HG03066 (cell line): ENCODE data around the gene PTMA.
A peak's percentile ranks its signal among the peaks of the same experiment; 100 is the strongest.
"Not testable (repeated sequence)": the region's sequence is repeated elsewhere in the genome, so short reads cannot be mapped to it uniquely, and the experiment has no call there.

Experiments used
- ATAC-seq: cut with Tn5 transposase; IDR thresholded peaks from one replicate; pipeline ENCODE4 v1.9.1; 2021; ENCODE audit warnings: low read depth; ENCODE audit not compliant: unreplicated experiment

The PTMA gene

DNA sequence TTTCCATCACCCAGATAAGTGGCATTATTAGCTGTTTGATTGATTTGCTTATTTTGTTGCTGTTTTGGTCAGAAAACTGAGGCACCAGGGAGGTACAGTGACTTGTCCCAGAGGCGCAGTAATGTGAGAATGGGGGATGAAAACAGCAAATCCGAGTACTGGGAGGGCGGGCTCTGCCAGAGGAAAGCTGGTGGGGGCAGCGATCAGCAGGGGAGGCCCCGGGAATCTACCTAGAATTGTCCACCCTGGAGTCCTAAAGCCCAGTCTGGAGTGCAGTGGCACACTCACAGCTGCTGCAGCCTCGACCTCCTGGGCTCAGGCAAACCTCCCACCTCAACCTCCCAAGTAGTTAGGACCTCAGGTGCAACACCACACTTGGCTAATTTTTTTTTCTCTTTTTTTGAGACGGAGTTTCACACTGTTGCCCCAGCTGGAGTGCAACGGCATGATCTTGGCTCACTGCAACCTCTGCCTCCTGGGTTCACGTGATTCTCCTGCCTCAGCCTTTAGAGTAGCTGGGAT is 17.0 kb upstream of the PTMA start:
- no peak for ATAC-seq

DNA sequence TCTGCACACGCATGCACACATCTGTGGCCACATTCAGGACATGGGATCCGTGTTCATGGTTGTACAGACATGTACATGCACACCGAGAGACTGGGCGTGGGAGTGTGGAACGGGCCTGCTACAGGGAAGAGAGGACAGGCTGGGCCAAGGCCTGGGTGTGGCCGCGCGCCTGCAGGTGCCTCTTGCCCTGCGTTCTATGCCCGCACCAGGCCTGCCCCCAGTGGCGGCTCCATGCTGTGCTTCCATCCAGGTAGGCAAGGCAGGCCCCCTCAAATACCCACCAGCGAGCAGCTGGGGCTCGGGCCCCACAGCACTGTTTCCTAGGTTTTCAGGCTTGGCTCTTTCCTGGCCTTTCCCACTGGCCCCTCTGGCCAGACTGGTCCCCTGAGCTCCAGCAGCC is 15.5 kb upstream of the PTMA start:
- no peak for ATAC-seq

DNA sequence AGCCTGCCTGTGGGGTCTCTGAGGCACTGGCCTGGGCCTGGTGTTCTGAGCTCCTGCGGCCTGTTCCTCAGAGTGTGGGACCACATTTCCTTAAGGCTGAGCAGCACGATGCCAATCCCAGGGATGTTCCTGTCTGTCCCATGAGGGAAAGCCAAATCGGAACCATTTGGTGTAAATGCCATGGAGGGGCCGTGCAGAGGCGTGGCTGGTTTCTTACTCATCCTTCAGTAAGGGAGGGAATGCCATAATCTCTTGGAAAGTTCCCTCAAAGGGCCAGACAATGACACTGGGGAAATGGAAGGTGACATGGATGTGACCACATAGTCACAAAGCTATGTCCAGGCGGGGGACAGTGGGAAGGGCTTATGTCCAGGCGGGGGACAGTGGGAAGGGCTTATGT is 14.4 kb upstream of the PTMA start:
- no peak for ATAC-seq

DNA sequence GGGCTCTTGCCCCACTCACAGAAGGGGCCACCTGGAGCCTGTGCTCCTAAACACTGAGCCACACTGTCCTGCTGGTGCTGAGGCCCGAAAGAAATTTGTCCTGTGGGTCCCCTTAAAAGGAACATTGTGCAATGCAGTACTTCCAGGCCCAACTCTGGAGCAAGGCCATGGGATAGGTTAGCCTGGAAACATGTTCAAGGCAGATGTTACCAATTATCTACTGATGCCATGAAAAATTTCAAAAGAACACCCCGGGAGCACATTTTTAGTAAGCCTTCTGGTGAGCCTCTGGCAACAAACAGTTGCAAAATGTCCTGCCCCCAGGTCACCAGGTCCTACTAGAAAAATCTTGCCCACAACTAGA is 12.3 kb upstream of the PTMA start:
- no peak for ATAC-seq

DNA sequence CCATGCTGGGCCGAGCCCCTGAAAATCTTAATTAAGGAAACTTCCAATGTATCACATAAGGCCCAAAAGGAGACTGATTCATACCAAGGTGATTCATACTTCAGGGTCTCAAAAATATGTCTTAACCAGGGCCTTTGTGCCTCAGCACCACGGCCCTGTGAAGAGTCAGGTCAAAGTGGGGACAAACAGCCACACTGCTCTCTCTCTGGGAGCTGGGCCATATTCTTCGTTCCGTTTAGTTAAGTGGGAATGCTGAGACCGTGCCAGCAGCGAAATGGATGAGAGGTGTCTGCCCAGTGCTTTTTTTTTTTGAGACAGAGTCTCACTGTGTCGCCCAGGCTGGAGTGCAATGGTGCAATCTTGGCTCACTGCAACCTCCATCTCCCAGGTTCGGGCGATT is 9.3 kb upstream of the PTMA start:
- ATAC-seq, result no peak

DNA sequence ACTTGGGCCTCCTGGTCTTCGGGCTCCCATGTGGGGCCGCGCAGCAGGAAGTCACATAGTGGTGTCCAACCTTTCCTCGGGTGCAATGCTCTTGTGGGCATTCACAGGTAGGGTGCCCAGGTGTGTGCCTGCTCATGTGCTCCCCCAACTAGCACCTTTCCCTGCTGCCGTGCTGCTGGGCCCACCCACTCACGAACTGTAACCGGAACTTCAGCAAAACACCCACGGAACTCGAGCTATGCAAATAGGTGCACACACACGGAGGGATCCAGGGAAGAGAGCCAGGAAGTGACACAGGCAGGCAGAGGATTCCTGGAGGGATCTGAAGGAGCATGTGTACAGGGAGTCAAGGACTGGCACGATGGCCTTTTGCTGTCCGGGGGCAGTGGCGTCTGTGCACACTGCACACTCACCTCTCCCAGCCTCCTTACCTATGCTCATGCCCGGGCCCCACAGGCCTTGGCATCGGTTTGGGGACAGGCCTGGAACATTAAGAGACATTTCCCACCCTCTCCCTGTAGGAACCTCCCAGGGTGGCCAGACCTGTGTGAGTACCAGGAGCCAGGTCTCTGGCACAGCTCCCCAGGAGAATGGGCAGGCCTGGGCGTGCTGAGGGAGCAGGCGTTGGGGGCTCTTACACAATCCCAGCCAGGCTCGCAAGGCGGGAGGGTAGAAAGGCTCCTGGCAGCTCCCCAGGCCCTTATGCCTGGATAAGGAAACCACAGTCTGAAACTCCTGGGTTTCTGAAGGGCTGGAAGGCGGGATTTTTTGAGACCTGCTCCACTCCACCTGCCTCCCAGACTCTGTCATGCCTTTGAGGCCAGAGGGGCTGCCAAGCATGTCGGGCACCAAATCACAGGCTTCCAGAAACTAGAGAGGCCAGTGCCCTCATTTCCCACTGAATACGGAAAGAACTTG is 6.6 kb upstream of the PTMA start:
- ATAC-seq, result no peak

DNA sequence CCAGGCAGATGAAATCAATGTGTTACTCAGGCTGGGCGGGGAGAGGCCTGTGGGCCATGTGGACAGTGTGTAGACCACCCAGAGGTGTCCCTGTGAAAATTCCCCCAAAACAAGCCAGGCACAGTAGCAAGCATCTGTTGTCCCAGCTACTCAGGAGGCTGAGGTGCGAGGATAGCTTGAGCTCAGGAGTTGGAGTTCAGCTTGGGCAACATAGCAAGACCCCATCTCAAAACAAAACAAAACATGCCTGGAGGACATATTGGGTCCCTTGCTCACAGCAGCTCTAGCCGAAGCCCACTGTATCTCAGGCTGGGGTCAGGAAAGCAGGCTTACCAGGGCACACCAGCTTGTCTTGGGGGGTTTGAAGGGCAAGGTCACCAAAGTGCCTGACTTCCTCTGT is 4.3 kb upstream of the PTMA start:
- no peak for ATAC-seq

DNA sequence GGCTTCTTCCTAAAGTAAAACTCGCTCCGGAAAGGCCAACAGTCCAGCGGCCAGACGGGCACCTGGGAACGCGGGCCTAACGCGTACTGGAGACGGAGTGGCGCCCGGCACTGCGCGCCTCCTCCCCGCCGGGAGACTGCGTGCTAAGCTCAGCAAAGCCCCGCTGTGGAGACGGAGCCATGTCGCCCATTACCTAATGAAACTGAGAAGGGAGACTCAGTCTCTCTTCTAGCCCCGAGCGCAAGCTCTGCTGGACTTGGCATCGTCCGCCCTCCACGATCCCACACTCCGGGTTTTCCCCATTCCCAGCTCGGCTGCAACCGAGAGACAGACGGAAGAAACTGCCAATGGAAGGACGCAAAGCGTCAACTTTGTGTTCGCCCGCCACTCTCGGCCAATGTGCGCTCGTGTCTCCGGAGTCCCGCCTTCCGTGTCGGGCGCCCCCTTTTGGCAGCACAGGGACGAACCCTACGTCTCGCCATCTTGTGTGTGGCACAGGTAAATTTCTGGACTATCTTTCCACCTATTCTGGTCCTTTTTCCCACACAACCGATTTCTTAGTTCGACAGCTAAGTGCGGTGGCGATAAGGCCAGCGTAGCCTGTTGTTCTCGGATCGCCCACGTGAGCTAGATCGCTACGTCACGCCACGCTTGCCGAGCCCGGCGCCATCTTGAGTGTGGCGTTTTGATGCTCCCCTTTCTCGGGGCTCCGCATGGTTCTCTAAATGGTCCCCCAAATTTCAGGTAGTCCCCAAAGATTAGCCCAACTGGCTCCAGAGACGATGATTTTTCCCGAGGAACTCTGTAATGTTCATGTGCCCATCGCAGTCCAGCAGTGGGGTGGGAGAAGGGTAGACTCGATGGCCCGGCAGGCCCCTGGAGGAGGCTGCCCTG is 1.3 kb upstream of the PTMA start:
- peak; percentile 32 for ATAC-seq

DNA sequence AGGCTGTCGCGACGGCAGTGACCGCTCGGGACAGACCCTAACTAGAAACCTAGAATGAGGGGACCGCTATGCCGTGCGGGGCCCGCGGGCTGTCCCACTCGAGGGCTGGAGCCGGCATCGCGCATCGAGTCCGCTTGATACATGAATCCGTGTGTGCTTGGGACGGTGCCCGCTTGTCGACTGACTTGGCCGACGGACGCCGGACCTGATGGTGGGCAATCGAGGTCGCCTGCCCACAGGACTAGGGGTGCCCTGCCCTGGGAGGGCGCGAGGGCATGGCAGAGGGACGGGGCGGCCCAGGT is 749 bp upstream of the PTMA start:
- ATAC-seq, result no peak

DNA sequence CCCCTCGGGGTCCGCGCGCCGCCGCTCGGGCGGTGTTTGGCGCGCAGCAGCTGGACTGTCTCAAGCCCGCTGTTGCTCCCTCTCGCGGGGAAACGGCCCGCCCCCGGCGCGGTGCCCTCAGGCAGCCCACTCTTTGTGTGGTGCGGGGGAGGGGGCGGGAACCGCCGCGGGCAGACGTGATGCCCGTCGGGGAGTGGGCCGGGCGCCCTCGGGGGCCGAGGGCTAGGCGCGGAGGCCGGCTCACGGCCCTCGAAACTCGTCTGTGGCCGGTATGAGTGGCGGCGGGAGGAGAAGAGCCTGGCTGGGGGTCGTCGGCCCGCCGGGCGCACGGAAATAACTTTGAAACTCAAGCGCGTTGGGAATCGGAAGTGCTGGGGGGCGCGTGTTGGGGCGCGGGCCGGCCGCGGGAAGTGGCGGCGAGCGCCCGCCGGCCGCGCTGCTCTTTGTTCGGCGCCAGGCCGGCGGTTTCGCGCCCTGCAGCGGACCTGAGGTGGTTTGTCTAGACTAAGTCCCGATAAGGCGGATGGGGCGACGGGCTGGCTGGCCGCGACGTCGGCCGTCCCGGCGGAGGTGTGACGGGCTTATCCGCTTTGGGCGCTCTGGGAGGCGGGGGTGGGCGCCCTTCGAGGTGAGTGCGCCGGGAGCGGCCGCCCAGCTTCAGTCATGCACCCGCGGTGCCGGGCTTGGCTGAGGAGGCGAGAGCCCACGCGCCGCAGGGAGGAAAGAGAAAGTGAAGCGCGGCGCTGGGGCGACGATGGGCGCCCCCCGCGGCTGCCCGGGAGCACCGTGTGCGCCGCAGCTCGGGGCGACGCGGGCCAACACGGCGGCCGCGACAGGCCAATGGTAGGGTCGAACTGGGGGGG is 679 bp downstream of the PTMA start:
- no peak for ATAC-seq

DNA sequence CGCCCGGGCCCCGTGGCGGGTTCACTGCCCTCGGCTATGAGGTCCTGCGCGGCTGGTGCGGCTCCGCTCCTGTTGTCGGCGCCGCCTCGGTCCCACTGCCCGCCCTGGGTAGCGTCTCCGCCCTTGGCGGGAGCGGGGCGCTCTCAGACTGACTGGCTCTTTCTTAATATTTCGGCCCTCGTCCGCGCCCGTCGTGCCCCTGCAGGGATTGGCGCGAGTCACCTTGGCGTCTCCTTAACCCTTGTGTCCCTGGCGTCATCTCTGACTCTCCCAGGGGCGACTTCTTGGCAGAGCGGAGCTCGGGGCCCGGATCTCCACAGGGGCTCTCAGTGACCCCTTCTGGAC is 1.3 kb downstream of the PTMA start:
- ATAC-seq, result no peak

DNA sequence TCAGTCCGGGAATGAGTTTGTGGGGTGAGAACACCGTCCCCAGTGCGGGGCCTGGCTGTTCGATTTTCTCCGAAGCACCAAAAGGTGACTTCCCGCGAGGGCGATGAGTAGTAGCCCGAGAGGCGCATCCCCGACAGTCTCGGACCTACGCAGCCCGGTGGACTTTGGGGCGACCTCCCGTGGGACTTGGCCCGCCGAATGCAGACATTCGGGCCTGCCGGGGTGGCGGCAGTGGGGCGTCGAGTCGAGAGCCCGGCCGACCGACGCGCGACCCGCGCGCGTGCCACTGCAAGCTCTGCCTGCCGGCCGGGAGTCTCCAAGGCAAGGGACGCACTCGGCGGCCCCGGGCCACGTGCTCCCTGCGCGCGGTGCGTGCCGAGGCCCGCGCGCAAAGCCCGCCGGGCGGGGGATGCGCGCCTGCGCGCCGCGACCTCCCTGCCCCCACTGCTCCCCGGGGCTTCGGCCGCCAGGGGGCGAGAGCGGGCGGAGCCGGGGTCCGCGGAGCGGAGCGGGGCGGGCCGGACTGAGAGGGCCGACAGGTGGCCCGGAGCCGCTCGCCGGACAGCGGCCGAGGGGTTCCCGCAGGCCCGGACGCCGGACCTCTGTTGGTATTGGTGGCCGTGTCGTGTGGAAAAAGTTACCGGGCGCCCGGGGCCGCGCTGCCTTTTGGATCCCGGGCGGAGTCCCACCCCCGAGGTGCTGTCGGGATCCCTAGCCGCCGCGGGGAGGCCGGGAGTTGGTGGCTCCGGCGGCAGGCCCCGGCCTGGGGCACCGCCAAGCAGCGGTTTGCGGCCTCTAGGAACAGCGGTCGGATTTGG is 1.9 kb downstream of the PTMA start:
- no peak for ATAC-seq

DNA sequence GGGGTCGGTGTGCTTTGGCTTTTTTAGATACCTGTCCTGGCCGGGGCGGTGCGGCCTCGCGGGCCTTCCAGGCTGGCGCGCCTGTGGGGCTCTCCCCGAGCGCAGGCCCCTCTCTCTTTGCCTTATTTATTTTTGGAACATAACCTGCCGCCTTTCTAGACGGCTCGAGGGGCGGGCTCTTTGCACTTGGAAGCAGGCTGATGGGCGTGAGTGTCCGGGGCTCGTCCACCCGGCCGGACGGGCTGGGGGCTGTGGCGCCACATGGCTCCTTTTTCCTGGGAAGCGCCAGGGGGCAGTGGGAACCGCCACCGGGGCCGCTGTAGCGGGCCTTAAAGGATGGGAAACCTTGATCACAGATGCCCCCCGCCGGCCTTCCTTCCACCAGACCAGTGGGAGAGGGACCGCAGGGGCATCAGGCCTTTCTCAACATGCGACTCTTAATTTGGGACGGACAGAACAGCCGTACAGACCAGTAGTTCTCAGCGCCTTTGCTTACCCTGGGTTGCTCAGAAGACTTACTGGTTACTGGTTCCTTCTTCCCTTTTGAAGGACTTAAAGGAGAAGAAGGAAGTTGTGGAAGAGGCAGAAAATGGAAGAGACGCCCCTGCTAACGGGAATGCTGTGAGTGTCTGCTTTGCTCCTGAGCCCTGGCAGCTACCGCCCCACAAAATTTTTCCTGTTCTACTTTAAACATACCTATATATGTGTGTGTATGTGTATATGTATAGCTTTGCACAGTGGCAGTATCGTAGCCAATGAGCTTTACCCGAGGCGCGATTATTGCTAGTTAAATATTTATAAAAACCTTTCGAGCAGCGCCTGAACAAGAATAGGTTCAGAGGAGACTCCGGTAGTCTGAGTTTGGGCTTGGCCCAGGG is 2.7 kb downstream of the PTMA start:
- no peak for ATAC-seq

DNA sequence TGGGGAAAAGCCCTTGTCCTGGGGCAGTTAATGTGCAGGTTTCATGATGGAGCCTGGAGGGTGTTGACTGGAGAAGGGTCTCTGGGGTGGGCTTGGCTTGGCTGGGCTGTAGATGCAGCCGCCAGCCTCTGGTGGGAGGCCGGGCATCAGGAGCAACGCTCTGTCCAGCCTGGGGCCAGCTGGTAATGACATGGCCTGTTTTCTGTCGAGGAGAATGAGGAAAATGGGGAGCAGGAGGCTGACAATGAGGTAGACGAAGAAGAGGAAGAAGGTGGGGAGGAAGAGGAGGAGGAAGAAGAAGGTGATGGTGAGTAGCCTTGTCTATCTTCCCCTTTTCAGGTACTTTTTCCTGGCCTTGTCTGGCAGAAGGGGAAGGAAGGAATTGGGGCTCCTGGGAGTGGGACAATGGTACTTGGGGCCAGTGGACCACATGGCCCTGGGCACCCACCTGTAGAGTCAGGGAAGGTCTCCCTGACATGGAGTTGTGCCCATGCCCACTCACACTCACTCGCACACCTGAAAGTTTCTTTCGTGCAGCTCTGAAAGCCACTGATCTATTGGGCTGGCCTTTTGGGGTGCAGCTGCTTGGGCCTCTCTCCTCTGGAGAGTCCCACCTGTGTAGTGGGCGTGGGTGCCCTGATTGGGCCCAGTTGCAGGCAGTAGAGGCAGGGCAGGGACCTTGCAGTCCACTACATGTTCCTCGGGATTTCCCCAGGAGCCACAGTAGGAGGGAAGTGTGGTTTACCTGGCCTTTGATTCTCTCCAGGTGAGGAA is 3.5 kb downstream of the PTMA start:
- ATAC-seq, result no peak

DNA sequence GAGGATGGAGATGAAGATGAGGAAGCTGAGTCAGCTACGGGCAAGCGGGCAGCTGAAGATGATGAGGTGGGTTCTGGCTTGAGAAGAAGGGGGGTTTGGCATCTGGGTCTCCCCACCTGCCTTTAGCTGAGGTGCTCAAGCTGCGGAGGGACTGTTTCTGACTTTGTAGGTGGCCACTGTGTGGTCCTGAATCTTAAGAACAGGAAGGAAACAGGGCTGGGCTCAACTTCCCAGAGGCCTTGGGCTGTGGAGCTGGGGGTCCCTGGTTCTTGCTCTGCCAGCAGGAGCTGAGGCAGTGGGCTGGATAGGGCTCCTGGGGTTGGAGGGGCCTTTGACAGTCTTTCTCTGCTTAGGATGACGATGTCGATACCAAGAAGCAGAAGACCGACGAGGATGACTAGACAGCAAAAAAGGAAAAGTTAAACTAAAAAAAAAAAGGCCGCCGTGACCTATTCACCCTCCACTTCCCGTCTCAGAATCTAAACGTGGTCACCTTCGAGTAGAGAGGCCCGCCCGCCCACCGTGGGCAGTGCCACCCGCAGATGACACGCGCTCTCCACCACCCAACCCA is 4.2 kb downstream of the PTMA start:
- ATAC-seq, result not testable (repeated sequence)

DNA sequence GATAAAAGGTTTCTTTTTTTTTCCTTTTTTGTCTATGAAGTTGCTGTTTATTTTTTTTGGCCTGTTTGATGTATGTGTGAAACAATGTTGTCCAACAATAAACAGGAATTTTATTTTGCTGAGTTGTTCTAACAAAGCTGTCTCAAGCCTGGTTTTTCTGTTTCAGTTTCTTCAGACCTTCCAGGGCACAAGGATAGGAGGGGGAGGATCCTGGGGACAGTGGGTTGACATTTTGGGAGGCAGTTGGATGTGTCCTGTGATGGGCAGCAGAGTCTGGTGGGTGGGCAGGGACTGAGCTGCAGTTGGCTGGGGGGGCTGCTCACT is 5.0 kb downstream of the PTMA start:
- not testable (repeated sequence) for ATAC-seq

DNA sequence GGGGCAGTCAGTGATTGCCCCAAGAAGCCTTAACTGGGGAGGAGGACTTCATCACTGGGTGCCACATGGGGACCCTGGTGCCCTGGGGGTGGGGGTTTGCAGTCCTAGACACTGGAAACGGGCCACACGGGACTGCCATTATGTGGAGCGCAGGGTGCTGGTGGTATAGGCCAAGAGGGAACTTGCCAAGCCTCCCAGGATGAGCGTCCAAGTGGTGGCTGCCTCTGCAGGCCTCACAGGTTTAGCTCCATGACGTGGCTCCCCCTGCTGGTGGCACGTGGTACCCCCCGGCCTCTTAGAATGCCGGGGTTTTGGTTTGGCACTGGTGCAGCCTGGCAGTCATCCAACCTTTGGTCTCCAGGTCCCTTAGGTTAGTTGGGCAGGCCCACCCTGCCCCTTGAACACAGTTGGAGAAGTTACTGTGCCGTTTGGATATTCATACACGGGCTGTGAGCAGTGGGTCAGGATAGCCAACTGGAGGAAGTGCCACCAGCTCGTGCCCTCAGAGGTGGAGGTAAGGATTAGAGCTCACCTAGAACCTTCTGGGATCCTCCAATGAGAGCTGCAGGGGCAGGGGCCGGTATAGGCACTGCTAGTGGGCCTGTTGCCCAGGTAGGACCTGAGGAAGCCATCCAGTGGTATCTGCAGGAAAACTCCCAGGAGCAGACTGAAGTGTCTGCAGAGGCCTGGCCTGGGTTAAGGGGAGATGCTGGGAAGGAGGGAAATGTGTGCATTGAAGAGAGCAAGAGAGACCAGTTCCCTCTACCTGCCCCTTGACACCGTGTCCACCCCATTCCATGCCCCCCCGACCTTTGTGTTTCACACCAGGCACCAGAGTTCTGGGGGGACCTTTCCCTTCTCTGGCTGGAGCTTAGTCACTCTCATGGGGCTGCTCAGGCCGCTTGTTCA is 5.7 kb downstream of the PTMA start:
- no peak for ATAC-seq
